Loucy (cell line): ENCODE measurements around the gene DDX39B.

ENCODE experiments used
- H2AFZ ChIP-seq: fragments of 200-600 bp; sonication (generic); 2 replicates; pipeline ENCODE4 v1.6.0; 2016; ENCODE audit warnings: antibody characterized with exemption, mild to moderate bottlenecking, low read length, moderate library complexity
- H3F3A ChIP-seq: fragments of 200-600 bp; 2 replicates; pipeline ENCODE4 v1.6.0; 2016; ENCODE audit warnings: antibody characterized with exemption, low read depth, mild to moderate bottlenecking
- H3K27me3 ChIP-seq: fragments of 200-600 bp; sonication (generic); 2 replicates; pipeline ENCODE4 v1.6.1; 2014; ENCODE audit warnings: low read length, mild to moderate bottlenecking; ENCODE audit not compliant: insufficient read depth, poor library complexity, severe bottlenecking
- H3K36me3 ChIP-seq: fragments of 200-600 bp; sonication (generic); 2 replicates; pipeline ENCODE4 v1.6.1; 2016; ENCODE audit warnings: low read length; ENCODE audit not compliant: insufficient read depth
- H3K4me1 ChIP-seq: fragments of 200-600 bp; sonication (generic); 2 replicates; pipeline ENCODE4 v1.5.1; 2014; ENCODE audit warnings: low read length, mild to moderate bottlenecking; ENCODE audit not compliant: insufficient read depth, poor library complexity, severe bottlenecking
- H3K4me2 ChIP-seq: fragments of 200-600 bp; sonication (generic); 2 replicates; pipeline ENCODE4 v1.6.0; 2014; ENCODE audit warnings: antibody characterized with exemption, low read length, low read depth, mild to moderate bottlenecking; ENCODE audit not compliant: poor library complexity, severe bottlenecking
- H3K4me3 ChIP-seq: fragments of 200-600 bp; sonication (generic); 2 replicates; pipeline ENCODE4 v1.5.1; 2014; ENCODE audit warnings: low read length, mild to moderate bottlenecking, mixed read lengths; ENCODE audit not compliant: poor library complexity, severe bottlenecking
- H3K79me2 ChIP-seq: fragments of 200-600 bp; sonication (generic); 2 replicates; pipeline ENCODE4 v1.6.1; 2014; ENCODE audit warnings: low read length; ENCODE audit not compliant: insufficient read depth
- H3K9ac ChIP-seq: fragments of 200-600 bp; sonication (generic); 2 replicates; pipeline ENCODE4 v1.6.0; 2014; ENCODE audit warnings: mild to moderate bottlenecking, low read depth, low read length, moderate library complexity; ENCODE audit not compliant: poor library complexity, severe bottlenecking
- H3K9me2 ChIP-seq: fragments of 200-600 bp; sonication (generic); replicated peaks from 2 replicates; pipeline ENCODE4 v1.6.1; 2016; ENCODE audit warnings: low read depth, low read length, mixed read lengths
- H3K9me3 ChIP-seq: fragments of 200-600 bp; sonication (generic); 2 replicates; pipeline ENCODE4 v1.6.1; 2014; ENCODE audit warnings: mild to moderate bottlenecking, antibody characterized with exemption, low read length, low read depth; ENCODE audit not compliant: insufficient read depth
- H4K20me1 ChIP-seq: fragments of 200-600 bp; sonication (generic); 2 replicates; pipeline ENCODE4 v1.6.0; 2014; ENCODE audit warnings: antibody characterized with exemption, low read length, mild to moderate bottlenecking; ENCODE audit not compliant: insufficient read depth, poor library complexity, severe bottlenecking
- EZH2phosphoT487 ChIP-seq: fragments of 200-600 bp; IDR thresholded peaks from 2 replicates; pipeline ENCODE4 v1.6.1; 2018; ENCODE audit warnings: antibody characterized with exemption, mild to moderate bottlenecking, moderate library complexity, borderline replicate concordance
- TF ChIP-seq, protein P1 (sequence below): fragments of 200-600 bp; sonication (generic); conservative IDR thresholded peaks from 2 replicates; pipeline ENCODE4 v1.5.1; 2014; ENCODE audit warnings: mild to moderate bottlenecking, antibody characterized with exemption, low read length

DDX39B gene

GRCh38 chr6:31525553-31525931 lies 16.3 kb downstream of the DDX39B start:
- Histone ChIP-seq H3K36me3 (peaks cover 17% of the 10 kb centered on the region; the same call in 1 of the 2 replicates), H3K9ac (no peak overlapping the region), H2AFZ (no peak overlapping the region), H3K9me3 (no peaks in the 10 kb centered on the region), H3K4me3 (no peak overlapping the region), H3K79me2 (peaks cover under 1% of the 10 kb centered on the region; the same call in 1 of the 2 replicates), H3F3A (peaks cover 2% of the 10 kb centered on the region; the same call in 1 of the 2 replicates), H3K9me2 (no peaks in the 10 kb centered on the region), H4K20me1 (peaks cover 12% of the 10 kb centered on the region), H3K4me1 (no peaks in the 10 kb centered on the region), H3K27me3 (no peaks in the 10 kb centered on the region), H3K4me2 (no peak overlapping the region)
- TF ChIP-seq, protein P1, sequence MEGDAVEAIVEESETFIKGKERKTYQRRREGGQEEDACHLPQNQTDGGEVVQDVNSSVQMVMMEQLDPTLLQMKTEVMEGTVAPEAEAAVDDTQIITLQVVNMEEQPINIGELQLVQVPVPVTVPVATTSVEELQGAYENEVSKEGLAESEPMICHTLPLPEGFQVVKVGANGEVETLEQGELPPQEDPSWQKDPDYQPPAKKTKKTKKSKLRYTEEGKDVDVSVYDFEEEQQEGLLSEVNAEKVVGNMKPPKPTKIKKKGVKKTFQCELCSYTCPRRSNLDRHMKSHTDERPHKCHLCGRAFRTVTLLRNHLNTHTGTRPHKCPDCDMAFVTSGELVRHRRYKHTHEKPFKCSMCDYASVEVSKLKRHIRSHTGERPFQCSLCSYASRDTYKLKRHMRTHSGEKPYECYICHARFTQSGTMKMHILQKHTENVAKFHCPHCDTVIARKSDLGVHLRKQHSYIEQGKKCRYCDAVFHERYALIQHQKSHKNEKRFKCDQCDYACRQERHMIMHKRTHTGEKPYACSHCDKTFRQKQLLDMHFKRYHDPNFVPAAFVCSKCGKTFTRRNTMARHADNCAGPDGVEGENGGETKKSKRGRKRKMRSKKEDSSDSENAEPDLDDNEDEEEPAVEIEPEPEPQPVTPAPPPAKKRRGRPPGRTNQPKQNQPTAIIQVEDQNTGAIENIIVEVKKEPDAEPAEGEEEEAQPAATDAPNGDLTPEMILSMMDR, result no peak
- no peak for TF ChIP-seq EZH2phosphoT487

DNA sequence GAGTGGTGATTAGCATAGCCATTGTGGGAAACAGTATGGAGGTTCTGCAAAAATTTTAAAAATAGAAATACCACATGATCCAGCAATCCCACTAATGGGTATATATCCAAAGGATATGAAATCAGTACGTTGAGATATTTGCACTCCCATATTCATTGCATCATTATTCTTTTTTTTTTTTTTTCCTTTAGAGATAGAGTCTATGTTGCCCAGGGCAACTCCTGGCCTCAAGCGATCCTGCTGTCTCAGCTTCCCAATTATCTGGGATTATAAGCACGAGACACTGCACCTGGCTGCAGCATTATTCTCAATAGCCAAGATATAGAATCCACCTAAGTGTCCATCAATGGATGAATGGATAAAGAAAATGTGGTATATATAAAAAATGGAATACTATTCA lies 20.0 kb downstream of the DDX39B start:
- Histone ChIP-seq H3K4me3 (no peak overlapping the region), H4K20me1 (no peaks in the 10 kb centered on the region), H3K27me3 (no peaks in the 10 kb centered on the region), H3K9me2 (no peaks in the 10 kb centered on the region), H3K79me2 (no peaks in the 10 kb centered on the region), H3K9me3 (no peaks in the 10 kb centered on the region), H3K9ac (no peak overlapping the region), H3K36me3 (no peaks in the 10 kb centered on the region), H3K4me1 (no peaks in the 10 kb centered on the region), H3K4me2 (no peak overlapping the region), H2AFZ (no peak overlapping the region), H3F3A (no peaks in the 10 kb centered on the region)
- no peak for TF ChIP-seq EZH2phosphoT487
- TF ChIP-seq, protein P1, result no peak

DNA sequence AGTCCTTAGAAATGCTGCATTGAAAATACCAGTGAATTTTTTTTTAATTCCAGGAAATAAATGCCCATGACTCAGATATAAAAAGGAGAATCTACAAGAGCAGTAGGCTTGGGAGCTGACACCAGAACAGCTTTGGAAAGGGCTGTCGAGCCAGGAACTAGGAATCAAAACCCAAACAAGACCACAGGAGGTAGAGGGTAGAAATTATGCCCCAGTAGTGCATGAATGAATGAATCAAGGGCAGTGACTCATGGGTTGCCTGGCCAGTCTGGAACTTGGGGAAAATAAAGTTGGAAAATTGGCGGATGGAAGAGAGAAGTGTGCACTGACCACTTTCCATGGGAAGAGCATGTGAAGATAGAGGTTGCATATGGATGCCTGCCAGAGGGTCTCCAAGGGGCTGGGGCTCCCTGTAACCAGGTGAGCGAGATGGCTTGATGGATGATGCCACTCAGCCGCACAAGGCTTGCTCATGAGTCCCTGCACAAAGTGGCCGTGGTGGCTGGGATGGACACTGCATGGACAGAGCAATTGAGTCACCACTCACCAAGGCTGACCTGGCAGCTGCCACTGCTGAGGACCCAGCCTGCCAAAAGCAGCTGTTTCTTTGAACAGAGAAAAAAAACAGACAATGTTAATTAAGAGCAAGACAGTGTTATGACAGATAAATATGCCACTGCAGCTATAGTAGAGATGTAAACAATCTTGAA lies 28.2 kb downstream of the DDX39B start:
- Histone ChIP-seq H4K20me1 (no peaks in the 10 kb centered on the region), H3K9me3 (no peaks in the 10 kb centered on the region), H3K4me1 (no peaks in the 10 kb centered on the region), H3F3A (no peaks in the 10 kb centered on the region), H3K79me2 (no peaks in the 10 kb centered on the region), H3K27me3 (no peaks in the 10 kb centered on the region), H2AFZ (no peak overlapping the region), H3K36me3 (peaks cover 28% of the 10 kb centered on the region; the same call in 1 of the 2 replicates), H3K9ac (no peak overlapping the region), H3K4me3 (no peak overlapping the region), H3K4me2 (no peak overlapping the region), H3K9me2 (no peaks in the 10 kb centered on the region)
- TF ChIP-seq EZH2phosphoT487, result no peak
- TF ChIP-seq, protein P1, result no peak
